VCaP (cell line): ENCODE data around the gene PEG3.

Experiments used
- H3K27ac ChIP-seq: fragments of 450-650 bp; 2 replicates; pipeline ENCODE4 v1.5.1; 2017
- CTCF ChIP-seq: fragments of 450-650 bp; conservative IDR thresholded peaks from 2 replicates; pipeline ENCODE4 v1.5.1; 2017; ENCODE audit warnings: mild to moderate bottlenecking, moderate library complexity

PEG3 gene

GRCh38 chr19:56840451-56841192, at the start of gene PEG3, which contains the start of gene ZIM2:
TSS of gene PEG3 (minus strand) at chr19:56840726. CDS start at chr19:56824655, 16,071 bp downstream.
TSS of gene ZIM2 (minus strand) at chr19:56840726. CDS start at chr19:56824277, 16,449 bp downstream.
- no peak for TF ChIP-seq CTCF
- peak within 1 kb of the TSS; percentile 50 for H3K27ac ChIP-seq

GRCh38 chr19:56885173-56885985, 44.9 kb upstream of the PEG3 start:
- TF ChIP-seq CTCF, result no peak

GRCh38 chr19:56884441-56884840, 43.9 kb upstream of the PEG3 start:
- TF ChIP-seq CTCF, result no peak
- no peak overlapping the region for H3K27ac ChIP-seq

More at GRCh38 chr19:56885173-56885985, 44.9 kb upstream of the PEG3 start:
- H3K27ac ChIP-seq, result no peak overlapping the region

GRCh38 chr19:56880592-56881190, 40.2 kb upstream of the PEG3 start:
- no peak overlapping the region for H3K27ac ChIP-seq
- TF ChIP-seq CTCF, result no peak

- no peak for TF ChIP-seq CTCF
These were observed 36.7 kb upstream of the PEG3 start for GRCh38 chr19:56877069-56877715.

GRCh38 chr19:56875717-56876116, 35.2 kb upstream of the PEG3 start:
- no peak for TF ChIP-seq CTCF

More at GRCh38 chr19:56877069-56877715, 36.7 kb upstream of the PEG3 start:
- no peak overlapping the region for H3K27ac ChIP-seq

GRCh38 chr19:56874530-56874929, 34.0 kb upstream of the PEG3 start:
- no peak overlapping the region for H3K27ac ChIP-seq
- TF ChIP-seq CTCF, result no peak

More at GRCh38 chr19:56875717-56876116, 35.2 kb upstream of the PEG3 start:
- H3K27ac ChIP-seq, result no peak overlapping the region
